Right kidney (tissue), 1 donor: Measurements from ENCODE around the gene KLHDC8A.

Source experiments
- DNase-seq: peaks from one replicate; pipeline ENCODE4 v3.0.0-alpha.2; 2016

The KLHDC8A gene

DNA sequence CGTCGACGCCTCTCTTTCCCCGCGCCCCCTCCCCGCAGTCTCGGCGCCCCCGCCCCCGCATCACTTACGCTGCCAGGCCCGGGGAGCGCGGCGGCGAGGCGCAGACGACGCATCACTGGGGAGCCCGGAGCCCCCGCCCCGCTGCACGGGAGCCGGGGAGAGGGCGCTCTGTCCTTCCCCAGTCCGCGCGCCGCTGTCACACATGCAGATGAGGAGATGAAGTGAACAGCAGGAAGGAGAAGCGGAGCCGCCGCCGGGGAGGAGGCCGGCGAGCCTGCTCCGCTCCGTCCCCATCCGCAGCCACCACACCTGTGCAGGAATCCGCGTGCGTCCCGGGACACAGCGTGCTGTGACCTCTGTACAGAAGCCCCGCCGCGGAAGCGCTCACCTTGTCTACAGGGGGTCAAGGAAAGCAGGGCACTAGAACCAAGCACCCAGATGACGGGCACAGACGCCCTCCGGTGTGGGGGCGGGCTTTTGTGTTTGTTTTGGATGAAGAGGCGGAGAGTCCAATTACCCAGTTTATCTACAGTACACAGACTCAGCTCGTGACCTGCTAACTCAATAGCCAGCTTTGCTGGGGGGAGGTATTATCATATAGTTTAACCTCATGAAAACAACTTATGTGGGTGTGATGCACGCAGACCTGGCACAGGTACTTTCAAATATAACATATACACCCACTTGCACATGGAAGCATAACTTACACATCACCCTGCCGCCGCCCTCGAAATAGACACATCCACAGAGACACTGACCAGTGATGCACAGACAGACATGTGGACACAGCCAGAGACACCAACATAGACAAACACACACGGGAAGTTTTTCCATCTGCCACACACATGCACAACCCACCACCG, 12.4 kb downstream of the KLHDC8A start:
- DNase-seq: peak; percentile 70

DNA sequence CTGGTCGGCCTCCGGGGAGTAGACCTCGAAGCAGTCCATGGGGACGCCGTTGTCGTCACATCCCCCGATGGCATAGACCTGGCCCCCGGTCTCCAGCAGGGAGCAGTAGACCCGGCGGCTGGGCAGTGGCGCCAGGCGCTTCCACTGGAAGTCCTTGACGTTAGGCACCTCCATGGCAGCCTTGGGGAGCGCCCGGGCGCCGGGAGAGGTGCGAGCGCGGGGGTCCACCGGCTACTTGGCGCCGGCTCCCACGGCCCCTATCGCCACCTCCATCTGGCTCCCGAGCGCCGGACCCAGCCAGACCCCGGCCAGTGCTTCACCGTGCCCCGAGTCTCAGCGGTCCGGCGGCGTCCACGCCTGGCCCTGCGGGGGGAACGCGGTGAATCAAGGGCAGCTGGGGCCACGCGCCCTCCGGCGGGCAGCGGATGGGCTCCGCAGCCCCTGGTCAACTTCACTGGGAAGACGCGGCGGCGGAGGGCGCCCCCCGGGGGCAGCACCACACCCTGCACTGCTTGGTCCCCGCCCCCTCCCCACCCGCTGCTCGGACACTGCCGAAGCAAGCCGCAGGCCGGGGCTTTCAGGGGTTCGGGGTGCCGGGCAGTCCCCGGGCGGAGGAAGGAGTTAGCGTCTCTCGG, 13.2 kb downstream of the KLHDC8A start:
- DNase-seq: peak; percentile 57

DNA sequence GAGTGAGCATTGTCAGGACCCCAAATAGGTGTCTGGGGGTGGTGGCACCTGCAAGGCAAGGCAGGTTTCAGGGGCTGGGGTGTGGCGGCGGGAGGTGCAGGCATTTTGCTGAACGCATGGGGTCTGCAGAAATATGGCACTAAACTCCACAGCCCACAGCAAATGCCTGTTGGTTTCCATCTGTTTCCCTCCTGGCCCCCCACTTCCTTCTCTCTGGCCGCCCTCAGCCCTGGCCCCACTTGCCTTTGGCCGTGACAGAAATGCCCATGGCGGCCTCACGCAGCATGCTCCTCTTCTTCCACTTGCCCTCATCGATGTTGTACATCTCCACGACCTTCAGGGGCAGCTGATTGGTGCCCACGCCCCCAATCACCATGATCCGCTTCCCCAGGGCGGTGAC, 13.7 kb downstream of the KLHDC8A start:
- DNase-seq: no peak

DNA sequence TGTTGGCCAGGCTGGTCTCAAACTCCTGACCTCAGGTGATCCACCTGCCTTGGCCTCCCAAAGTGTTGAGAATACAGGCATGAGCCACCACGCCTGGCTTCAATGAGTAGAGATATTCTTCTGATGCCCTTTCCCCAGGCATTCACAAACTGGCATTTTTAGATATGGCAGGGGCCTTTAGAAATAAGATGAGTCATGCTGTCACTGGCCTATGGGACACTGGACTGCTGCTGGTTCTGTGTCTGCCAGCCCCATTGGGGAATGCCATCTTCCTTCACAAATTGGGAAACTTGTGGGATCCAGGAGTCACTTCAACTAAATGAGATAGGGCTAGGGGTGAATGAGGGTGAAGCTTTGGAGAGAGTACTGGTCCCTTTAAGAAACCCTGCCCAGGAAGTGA, 16.0 kb downstream of the KLHDC8A start:
- no peak for DNase-seq

DNA sequence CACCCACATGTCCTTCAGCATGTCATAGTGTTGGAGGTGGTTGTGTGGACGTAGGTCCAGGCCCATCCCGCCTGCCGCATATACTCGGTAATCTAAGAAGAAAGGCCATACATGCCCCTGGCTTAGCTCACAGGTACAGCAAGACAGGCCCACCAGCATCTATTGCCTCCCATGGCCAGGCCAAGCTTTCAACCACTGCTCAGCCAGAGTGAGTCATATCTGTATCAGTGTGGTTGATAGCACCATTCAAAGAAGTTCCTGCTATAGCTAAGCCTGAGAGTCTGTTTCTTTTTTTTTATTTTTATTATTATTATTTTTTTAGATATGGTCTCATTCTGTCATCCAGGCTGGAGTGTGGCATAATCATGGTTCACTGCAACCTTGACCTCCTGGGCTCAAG, 17.0 kb downstream of the KLHDC8A start:
- DNase-seq: no peak

DNA sequence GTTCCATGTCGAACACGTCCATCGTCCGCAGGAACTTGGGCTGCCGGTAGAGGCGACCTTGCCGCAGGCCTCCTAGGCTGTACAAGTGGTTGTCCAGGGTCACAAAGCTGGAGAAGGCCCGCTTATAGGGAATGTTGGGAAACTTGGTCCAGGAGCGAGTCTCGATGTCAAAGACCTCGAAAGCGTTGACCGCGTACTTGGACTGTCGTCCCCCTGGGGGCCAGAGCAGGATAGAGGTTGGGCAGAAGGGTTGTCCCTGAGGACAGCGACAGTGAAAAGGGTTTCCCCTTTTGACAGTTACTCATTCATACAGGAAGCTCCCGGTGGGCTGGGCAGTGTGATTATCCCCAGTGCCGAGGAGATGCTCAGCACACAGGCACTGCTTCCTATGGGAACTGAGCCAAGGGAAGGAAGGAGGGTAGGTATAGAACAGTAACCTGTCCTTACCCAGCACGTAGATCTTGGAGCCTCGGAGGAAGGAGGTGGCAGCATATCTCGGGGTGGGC, 17.5 kb downstream of the KLHDC8A start:
- DNase-seq: no peak

DNA sequence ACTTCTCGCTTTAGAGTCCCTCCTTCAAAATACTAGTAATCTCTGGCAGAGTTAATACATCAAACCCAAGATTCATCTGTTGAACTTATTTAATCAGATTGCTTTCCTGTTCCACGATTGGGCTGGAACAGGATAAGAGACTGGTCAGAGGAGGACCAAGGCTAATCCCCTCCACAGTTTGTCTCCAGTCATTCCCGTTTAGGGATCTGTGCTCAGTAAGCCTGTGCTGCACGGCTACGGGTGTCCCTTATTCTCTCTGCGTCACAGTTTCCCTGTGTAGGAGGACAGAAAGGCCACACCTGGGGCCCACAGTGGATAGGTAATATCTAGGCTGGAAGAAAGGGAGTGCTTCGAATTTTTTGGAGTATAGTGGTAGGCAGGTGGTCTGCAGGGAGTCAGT, 18.7 kb downstream of the KLHDC8A start:
- DNase-seq: no peak

DNA sequence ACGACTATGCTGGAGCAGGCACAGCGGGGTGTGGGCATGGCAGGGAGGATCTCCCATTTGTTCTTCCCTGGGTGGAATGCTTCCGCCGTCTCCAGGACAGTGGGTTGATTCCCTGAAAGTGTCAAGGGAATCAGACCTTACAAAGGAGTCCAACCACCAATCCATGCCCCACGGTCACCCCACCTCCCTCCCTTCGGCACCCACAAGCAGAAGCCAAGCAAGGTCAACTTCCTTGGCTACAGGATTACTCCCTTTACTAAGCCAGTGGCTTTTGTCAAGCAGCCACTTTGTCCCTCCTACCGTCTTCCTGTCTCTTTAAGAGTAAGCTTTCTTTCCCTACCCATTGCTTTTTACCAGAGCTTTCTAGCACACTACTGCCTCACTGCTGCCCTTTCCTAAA, 19.2 kb downstream of the KLHDC8A start:
- no peak for DNase-seq

DNA sequence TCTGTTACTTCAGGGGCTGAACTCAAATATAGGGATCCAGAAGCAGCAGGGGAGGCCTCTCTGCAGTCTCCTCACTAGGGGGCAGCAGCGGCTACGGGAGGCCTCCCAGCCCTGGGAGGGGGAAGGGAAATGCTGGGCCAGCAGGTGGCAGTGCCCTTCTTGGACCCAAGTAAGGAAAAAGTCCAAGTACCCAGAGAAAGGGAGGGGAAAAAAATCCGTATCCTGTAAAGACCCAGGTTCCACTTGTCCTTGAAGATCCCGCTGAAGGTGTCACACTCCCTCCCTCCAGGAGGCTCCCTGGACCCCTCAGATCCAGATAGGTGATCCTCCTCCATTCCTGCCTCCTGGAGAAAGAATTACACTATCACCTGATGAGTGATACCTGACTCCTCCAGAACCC, 21.0 kb downstream of the KLHDC8A start:
- peak; percentile 58 for DNase-seq

DNA sequence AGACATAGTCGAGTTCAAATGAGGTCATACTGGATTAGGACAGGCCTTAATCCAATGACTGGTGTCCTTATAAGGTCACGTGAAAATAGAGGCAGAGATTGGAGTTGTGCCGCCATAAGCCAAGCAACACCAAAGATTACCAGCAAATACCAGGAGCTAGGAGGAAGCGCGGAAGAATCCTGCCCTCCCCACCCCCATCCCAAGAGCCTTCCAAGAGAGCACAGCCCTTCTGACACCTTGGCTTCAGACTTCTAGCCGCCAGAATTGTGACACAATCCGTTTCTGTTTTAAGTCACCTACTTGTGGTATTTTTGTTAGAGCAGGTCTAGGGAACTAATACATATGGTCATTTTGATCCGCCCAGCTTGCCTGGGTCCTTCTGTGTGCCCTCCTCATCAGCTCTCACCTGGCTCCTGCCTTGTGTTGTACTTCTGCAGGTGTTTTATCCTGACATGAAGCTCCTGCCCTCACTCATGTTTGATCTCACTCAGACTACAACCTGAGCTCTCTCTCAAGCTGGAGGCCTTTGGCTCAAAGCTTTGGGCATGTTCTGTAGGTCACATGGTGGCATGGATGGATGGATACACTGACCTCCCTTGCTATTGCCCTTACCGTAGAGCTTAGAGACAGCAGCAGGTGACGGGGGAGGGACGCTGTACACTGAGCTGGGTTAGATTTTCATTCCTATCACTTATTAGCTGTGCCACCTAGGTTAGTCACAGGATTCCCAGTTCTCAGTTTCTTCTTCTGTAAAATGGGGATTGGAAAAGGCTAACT, 24.5 kb downstream of the KLHDC8A start:
- DNase-seq: no peak

DNA sequence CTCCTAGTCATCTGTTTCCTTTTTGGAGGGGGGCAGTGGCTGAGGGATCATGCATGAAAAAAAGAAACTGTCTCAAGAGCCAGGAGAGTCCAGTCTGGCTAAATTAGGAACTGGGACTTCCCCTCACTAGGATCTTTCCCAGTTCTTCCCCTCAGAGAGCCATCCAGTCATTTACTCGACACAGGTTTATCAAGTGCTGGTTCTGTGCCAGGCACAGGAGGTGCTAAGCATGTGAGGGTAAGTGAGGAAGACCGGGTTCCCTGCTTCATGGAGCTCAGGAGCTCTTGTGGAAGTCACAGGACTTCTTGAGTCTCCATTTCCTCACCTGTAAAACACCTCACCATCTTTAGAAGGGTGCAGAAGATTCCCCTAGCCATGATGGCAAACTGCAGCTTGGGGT, 26.6 kb downstream of the KLHDC8A start:
- no peak for DNase-seq

DNA sequence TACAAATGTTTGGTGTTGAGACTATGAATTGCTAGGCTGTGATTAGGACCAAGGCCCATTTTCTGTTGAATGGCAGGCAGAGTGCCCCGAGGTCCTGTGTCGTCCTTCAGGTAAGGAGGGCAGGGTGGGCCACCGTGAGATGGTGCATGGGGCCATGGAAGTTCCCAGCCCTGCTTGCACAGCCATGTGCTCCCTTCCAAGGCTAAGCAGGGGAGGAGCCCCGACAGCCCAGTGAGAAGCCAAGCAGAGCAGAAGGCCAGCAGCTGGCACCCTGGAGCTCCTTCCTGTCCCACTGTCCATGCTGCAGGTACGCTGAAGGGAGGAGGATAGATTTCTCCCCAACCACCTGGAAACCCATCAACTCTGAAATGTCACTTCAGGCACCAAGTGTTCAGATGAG, 27.0 kb downstream of the KLHDC8A start:
- no peak for DNase-seq

DNA sequence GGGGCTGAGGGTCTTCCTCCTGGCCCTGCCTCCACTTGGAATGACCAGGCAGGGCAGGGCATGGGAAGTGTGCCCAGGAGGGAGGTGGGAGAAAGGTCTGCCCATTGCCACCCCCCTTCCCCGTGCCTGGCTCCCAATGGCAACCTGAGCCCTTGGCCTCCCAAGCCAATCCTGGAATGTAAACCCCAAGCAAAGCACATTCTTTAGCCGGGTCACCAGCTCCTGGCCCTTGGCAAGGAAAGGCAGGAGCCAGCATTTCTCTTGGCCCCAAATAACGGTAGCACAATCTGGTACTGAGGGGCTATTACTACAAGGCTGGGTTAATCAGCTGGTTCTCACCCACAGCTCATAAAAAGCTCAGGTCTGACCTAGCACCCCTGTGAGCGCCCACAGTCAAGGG, 28.2 kb downstream of the KLHDC8A start:
- no peak for DNase-seq

DNA sequence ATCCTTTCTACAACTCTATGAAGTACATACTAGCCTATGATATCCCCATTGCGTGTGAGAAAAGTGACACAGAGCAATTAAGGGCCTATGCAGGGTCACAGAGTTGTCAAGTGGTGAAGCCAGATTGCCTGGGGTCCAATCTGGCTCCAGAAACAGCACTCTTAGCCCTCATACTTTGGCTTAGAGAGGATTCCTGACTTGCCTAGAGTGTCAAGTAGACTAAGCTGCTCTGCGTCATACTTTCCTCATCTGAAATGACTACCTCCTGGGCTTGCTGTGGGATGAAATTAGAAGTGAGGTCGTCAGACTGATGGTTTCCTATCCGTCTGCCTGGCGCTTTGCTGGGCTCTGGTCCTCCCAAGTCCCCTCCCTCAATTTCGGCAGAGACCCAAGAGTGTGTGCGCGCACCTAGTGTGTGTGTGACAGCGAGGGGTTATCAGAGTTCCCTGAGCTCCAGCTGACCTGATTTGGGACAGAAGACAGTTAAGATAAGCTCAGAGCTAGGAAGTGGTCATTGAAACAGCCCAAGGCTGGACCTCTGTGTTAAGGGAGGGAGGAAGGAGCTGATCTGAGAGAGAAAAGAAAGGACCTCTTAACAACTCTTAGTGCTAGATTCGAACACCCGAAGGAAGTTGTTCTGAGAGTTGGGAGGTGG, 29.8 kb downstream of the KLHDC8A start:
- DNase-seq: no peak

DNA sequence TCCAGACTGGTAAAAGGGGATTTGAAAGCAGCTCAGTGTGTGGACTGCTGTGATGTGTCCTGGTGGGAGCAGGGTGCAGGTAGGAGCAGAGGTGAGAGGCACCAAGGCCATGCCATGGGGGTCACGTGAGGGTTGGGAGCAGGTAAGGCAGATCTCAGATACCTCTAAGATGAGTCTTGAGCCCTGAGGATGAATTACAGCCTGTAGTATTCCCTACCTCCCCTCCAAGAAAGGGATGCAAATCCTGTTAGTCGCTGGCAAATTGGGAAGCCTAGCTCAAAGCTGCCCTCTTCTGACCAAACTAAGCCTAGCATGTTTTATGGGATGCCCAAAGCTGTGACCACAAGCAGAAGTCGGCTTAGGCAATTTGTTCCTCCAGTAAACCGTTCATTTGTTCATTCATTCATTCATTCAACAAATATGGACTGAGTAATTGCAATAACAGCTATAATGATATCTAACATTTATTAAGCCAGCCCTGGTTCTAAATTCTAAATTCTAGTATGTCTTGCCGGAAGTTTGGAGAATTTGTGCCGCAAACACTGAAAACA, 31.3 kb downstream of the KLHDC8A start:
- peak; percentile 64 for DNase-seq

DNA sequence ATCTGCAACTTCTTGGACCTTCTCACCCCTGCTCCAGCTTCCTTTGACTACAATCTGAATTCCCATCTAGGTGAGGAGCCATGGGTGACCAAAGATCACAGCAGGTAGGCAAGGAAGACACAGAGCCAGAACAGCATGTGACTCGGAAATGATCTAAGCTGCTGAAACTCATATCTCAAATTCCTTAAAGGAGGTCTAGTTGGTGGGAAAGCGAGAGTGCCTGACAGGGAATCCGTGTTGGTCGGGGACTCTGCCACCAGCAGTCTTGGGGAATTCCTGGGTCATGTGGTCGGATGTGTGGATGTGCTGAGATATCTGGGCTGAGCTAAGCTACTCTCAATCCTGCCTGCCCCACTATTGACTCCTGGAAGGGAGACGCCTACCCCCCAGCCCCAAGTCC, 31.9 kb downstream of the KLHDC8A start:
- no peak for DNase-seq

DNA sequence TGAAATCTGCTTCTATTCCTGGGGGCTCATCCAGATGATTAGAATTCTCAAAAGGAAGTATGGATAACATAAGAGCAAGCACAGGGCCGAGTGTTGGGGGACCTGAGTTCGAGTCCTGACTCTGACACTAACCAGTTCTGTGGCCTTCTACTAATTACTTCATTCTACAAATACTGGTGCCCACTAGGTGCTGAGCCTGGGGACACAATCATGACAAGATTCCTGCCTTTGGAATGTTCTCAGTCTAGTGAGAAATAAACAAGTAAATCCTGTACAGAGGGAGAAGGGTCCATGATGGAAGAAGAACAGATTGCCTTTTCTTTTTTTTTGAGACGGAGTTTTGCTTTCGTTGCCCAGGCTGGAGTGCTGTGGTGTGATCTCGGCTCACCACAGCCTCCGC, 32.9 kb downstream of the KLHDC8A start:
- no peak for DNase-seq

DNA sequence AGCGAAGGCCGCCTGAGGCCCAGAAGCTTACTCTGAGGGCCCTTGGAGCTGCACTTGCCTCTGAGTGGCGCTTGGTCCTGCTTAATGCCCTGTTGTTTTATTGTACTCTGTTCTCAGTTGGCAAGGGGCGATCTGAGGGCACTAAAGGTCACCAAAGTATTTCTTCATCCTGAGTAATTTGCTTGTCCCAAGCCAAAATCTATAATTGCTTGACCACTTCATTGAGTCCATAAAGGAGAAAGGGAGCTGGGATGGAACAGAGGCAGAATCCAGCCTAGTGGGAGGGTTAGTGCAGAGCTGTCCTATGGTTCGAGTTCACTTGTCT, 34.8 kb downstream of the KLHDC8A start:
- no peak for DNase-seq

DNA sequence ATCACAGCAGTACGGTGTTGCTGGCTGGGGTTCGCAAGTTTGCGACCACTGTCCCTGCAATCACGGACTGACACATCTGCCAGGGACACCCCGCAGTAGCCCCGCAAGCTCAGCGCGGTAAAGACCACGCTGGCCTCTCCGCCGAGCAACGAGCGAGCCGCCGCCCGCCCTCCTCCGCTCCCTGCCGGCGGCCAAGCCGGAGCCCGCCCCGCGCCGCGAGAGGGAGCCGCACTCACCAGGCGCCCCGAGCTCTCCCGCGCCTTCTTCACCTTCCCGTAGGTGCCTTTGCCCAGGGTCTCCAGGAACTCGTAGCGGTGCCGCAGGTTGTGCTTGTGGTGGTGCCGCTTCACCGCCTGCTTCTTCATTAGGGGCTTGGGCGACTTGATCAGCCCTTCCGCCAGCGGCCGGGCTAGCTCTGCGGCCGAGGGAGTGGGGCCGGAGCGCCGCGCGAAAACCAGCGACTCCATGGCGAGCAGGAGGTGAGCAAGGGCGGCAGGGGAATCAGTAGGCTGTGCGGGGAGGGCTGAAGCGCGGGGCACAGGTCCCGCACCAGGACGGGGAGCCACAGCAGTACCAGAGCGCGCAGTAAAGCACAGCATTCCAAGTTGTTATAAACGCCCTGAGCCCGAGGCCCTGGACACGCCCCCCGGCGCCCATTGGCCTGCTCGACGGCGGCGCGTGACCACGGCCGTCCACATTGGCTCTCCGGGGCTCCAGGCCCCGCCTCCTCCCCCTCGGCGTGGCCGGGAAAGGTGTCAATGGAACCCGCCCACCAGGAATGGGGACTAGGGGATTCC, 35.4 kb downstream of the KLHDC8A start, which contains the start of gene NUAK2:
NUAK2 (minus strand) TSS at position 584 of the 797 bp plus-strand sequence; CDS start at position 467, 117 bp downstream.
- DNase-seq: peak; percentile 96

DNA sequence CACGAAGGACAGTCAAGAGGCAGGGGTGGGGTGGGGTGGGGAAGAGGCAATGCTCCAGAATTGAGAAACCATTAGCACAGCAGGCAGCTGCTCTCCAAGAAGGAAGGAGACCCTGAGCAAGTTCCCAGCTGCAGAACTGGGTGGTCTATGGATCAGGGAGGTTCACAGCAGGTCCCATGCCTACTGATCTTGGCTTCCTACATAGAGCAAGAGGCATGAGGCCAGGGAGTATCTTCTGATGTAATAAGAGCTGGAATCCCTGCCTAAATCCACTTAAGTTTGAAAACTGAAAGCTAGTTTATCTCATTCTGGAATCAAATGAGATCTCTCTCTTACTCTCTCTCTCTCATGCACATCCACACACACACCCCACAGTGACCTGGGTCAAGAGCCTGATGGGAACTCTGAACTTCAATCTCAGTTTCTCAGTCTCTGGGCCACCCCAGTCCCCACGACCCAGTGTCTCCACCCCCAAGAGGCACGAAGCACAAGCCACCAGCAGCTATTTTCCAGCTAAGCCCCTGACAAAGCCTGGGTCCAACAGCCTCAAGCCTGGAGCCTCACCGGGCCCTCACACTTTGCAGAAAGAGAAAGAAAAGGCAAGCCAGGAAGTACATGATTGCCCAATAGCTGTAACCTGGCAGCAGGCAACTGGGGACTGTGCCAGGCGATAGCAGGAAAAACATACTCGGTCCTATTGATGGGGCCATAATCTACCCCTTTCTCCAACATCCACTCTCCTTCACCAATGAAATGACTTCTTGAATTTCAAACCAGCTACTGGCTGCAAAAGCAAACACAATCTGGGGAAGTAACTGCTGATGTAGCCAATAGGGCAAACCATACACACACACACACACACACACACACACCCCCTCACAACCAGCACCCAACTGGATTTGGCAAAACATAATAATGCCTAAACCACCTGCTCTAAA, 37.4 kb downstream of the KLHDC8A start:
- no peak for DNase-seq
